Activated CD4-positive, alpha-beta T cell treated with anti-CD3 and anti-CD28 coated beads for 36 hours (primary cell): Measurements from ENCODE around the gene EFNA4. TPM values are rescaled to one million over a fixed set of nuclear protein-coding genes. Genes with fewer than 3 reads are reported as not detected.

Experiments
- ATAC-seq: fragments of 200-7000 bp; cut with Tn5 transposase; one replicate; pipeline ENCODE4 v1.10.0; 2021; ENCODE audit warnings: mild to moderate bottlenecking, moderate library complexity
- CTCF ChIA-PET: fragments of 350-600 bp; sonication (Branson Sonifier 250); formaldehyde crosslinking; loops from one replicate; lab custom pipeline; 2021; ENCODE audit warnings: antibody characterized with exemption; lab: Charles Lee
- POLR2A ChIA-PET: fragments of 350-600 bp; sonication (Branson Sonifier 250); formaldehyde crosslinking; loops from one replicate; lab custom pipeline; 2021; ENCODE audit warnings: antibody characterized with exemption, inconsistent platforms; lab: Charles Lee
- DNase-seq: peaks from one replicate; pipeline ENCODE4 v3.0.0-alpha.2; 2020
- H3K27ac Mint-ChIP-seq: one replicate; pipeline ENCODE4 v1.8.0; 2021; ENCODE audit warnings: mixed read lengths
- H3K27me3 Mint-ChIP-seq: one replicate; pipeline ENCODE4 v1.8.0; 2021; ENCODE audit warnings: mixed read lengths
- H3K36me3 Mint-ChIP-seq: one replicate; pipeline ENCODE4 v1.8.0; 2021; ENCODE audit warnings: low read depth, mixed read lengths
- H3K4me1 Mint-ChIP-seq: one replicate; pipeline ENCODE4 v1.8.0; 2021; ENCODE audit warnings: mixed read lengths
- H3K4me3 Mint-ChIP-seq: one replicate; pipeline ENCODE4 v1.8.0; 2021; ENCODE audit warnings: mild to moderate bottlenecking, moderate library complexity, mixed read lengths
- H3K9me3 Mint-ChIP-seq: one replicate; pipeline ENCODE4 v1.8.0; 2021; ENCODE audit warnings: low read depth, mixed read lengths
- intact Hi-C, 2 experiments: fragments of 100-400 bp; cut with DNase I in 1 of 2; cut with micrococcal nuclease in 1 of 2; formaldehyde crosslinking; loops; one replicate each; pipeline versions ENCODE4 v1.14.2 to v1.15.1; 2022 to 2024; cut with DNase I, micrococcal nuclease
- total RNA-seq, 2 experiments: library from RNA; stranded (reverse); gene quantifications; one replicate each; pipeline ENCODE4 v1.2.3, GENCODE V29; 2021

The EFNA4 gene
- total RNA-seq, 2 experiments from 2014 or later: 6.3 to 6.5 TPM

- ATAC-seq (no peak), DNase-seq (no peak)
- ChIA-PET CTCF (interaction anchor here (1.0 to 1.6 kb wide), 3 partner anchors 9 to 15 kb away, joined by 3 to 6 read pairs (median 5); no protein-coding TSS in a partner anchor), POLR2A (no interaction called here)
- H3K4me3 Mint-ChIP-seq: no peak overlapping the region
- no peak overlapping the region for H3K27ac Mint-ChIP-seq
- H3K27me3 Mint-ChIP-seq: no peaks in the 10 kb centered on the region
- intact Hi-C loops: no loop called here
- H3K9me3 Mint-ChIP-seq: no peaks in the 10 kb centered on the region
- no peaks in the 10 kb centered on the region for H3K36me3 Mint-ChIP-seq
- no peaks in the 10 kb centered on the region for H3K4me1 Mint-ChIP-seq
Observed at GRCh38 chr1:155032886-155033285, 30.7 kb upstream of the EFNA4 start.

- CTCF ChIA-PET: interaction anchor here (1.0 to 1.5 kb wide), 3 partner anchors 8 to 16 kb away, joined by 3 to 6 read pairs (median 4); no protein-coding TSS in a partner anchor
- ATAC-seq (no peak), DNase-seq (no peak)
- no peaks in the 10 kb centered on the region for H3K4me1 Mint-ChIP-seq
- intact Hi-C loops: no loop called here
- H3K9me3 Mint-ChIP-seq: no peaks in the 10 kb centered on the region
- no peaks in the 10 kb centered on the region for H3K27me3 Mint-ChIP-seq
- POLR2A ChIA-PET: no interaction called here
- no peaks in the 10 kb centered on the region for H3K36me3 Mint-ChIP-seq
- no peak within 1 kb of the TSS for H3K4me3 Mint-ChIP-seq
- no peak within 1 kb of the TSS for H3K27ac Mint-ChIP-seq
Observed at GRCh38 chr1:155033524-155033923, 30.0 kb upstream of the EFNA4 start, which contains the start of the genes DCST1 and DCST2. Gene DCST1, plus strand, starts transcription at chr1:155033824. Its CDS starts 213 bp downstream, at chr1:155034037. Gene DCST2, minus strand, starts transcription at chr1:155033781. Its CDS starts 80 bp downstream, at chr1:155033701.

GRCh38 chr1:155034318-155035208 lies 29.0 kb upstream of the EFNA4 start:
- CTCF ChIA-PET: interaction anchor here (0.7 to 1.5 kb wide), 3 partner anchors 10 to 17 kb away, joined by 3 to 6 read pairs (median 4); no protein-coding TSS in a partner anchor
- no peaks in the 10 kb centered on the region for H3K36me3 Mint-ChIP-seq
- no peaks in the 10 kb centered on the region for H3K9me3 Mint-ChIP-seq
- no peak for DNase-seq
- intact Hi-C loops: no loop called here
- H3K27ac Mint-ChIP-seq: no peak overlapping the region
- no peak for ATAC-seq
- POLR2A ChIA-PET: no interaction called here
- no peak overlapping the region for H3K4me3 Mint-ChIP-seq
- H3K4me1 Mint-ChIP-seq: no peaks in the 10 kb centered on the region
- H3K27me3 Mint-ChIP-seq: no peaks in the 10 kb centered on the region

GRCh38 chr1:155035936-155036335 lies 27.6 kb upstream of the EFNA4 start:
- POLR2A ChIA-PET: no interaction called here
- H3K4me1 Mint-ChIP-seq: no peaks in the 10 kb centered on the region
- H3K36me3 Mint-ChIP-seq: no peaks in the 10 kb centered on the region
- no peaks in the 10 kb centered on the region for H3K9me3 Mint-ChIP-seq
- H3K4me3 Mint-ChIP-seq: no peak overlapping the region
- ATAC-seq (no peak), DNase-seq (no peak)
- intact Hi-C loops: no loop called here
- H3K27ac Mint-ChIP-seq: no peak overlapping the region
- CTCF ChIA-PET: no interaction called here
- H3K27me3 Mint-ChIP-seq: no peaks in the 10 kb centered on the region

GRCh38 chr1:155037043-155037442 lies 26.5 kb upstream of the EFNA4 start:
- Mint-ChIP-seq H3K9me3 (no peaks in the 10 kb centered on the region), H3K36me3 (no peaks in the 10 kb centered on the region), H3K27ac (no peak overlapping the region), H3K4me1 (no peaks in the 10 kb centered on the region), H3K27me3 (no peaks in the 10 kb centered on the region), H3K4me3 (no peak overlapping the region)
- ATAC-seq (no peak), DNase-seq (no peak)
- POLR2A ChIA-PET: no interaction called here
- CTCF ChIA-PET: interaction anchor here (0.6 kb wide), 1 partner anchor 19 kb away, joined by 3 read pairs; no protein-coding TSS in a partner anchor
- intact Hi-C loops: no loop called here

GRCh38 chr1:155037851-155038441 lies 25.6 kb upstream of the EFNA4 start:
- Mint-ChIP-seq H3K27ac (no peak overlapping the region), H3K4me3 (no peak overlapping the region), H3K36me3 (no peaks in the 10 kb centered on the region), H3K9me3 (no peaks in the 10 kb centered on the region), H3K27me3 (no peaks in the 10 kb centered on the region), H3K4me1 (no peaks in the 10 kb centered on the region)
- CTCF ChIA-PET: interaction anchor here (1.2 to 3.3 kb wide), 3 partner anchors 13 to 21 kb away, joined by 3 to 12 read pairs (median 3); no protein-coding TSS in a partner anchor
- no peak for DNase-seq
- no peak for ATAC-seq
- POLR2A ChIA-PET: no interaction called here
- intact Hi-C loops: no loop called here

GRCh38 chr1:155038602-155039307 lies 24.8 kb upstream of the EFNA4 start:
- no peak overlapping the region for H3K27ac Mint-ChIP-seq
- intact Hi-C loops: no loop called here
- no peaks in the 10 kb centered on the region for H3K4me1 Mint-ChIP-seq
- CTCF ChIA-PET: interaction anchor here (0.7 to 3.3 kb wide), 4 partner anchors 14 to 47 kb away, joined by 3 to 12 read pairs (median 3); no protein-coding TSS in a partner anchor
- H3K4me3 Mint-ChIP-seq: no peak overlapping the region
- POLR2A ChIA-PET: no interaction called here
- DNase-seq (no peak), ATAC-seq (no peak)
- H3K9me3 Mint-ChIP-seq: no peaks in the 10 kb centered on the region
- no peaks in the 10 kb centered on the region for H3K36me3 Mint-ChIP-seq
- no peaks in the 10 kb centered on the region for H3K27me3 Mint-ChIP-seq

GRCh38 chr1:155039308-155039669 lies 24.3 kb upstream of the EFNA4 start:
- CTCF ChIA-PET: interaction anchor here (0.7 to 3.3 kb wide), 3 partner anchors 17 to 46 kb away, joined by 3 to 12 read pairs (median 3); no protein-coding TSS in a partner anchor

GRCh38 chr1:155040358-155041093 lies 23.0 kb upstream of the EFNA4 start:
- no peak for ATAC-seq
- H3K36me3 Mint-ChIP-seq: no peaks in the 10 kb centered on the region
- ChIA-PET POLR2A (no interaction called here), CTCF (interaction anchor here (0.8 to 6.5 kb wide), 6 partner anchors 12 to 494 kb away, joined by 3 to 67 read pairs (median 4); no protein-coding TSS in a partner anchor)
- H3K4me3 Mint-ChIP-seq: no peak overlapping the region
- no peaks in the 10 kb centered on the region for H3K27me3 Mint-ChIP-seq
- peaks cover 10% of the 10 kb centered on the region for H3K4me1 Mint-ChIP-seq
- intact Hi-C loops: no loop called here
- H3K9me3 Mint-ChIP-seq: no peaks in the 10 kb centered on the region
- H3K27ac Mint-ChIP-seq: no peak overlapping the region
- no peak for DNase-seq

More at GRCh38 chr1:155039308-155039669, 24.3 kb upstream of the EFNA4 start:
- H3K9me3 Mint-ChIP-seq: no peaks in the 10 kb centered on the region
- no peak for DNase-seq
- no peak for ATAC-seq
- H3K4me3 Mint-ChIP-seq: no peak overlapping the region
- H3K4me1 Mint-ChIP-seq: no peaks in the 10 kb centered on the region
- no peak overlapping the region for H3K27ac Mint-ChIP-seq
- POLR2A ChIA-PET: no interaction called here
- intact Hi-C loops: no loop called here
- no peaks in the 10 kb centered on the region for H3K27me3 Mint-ChIP-seq
- H3K36me3 Mint-ChIP-seq: no peaks in the 10 kb centered on the region

GRCh38 chr1:155042789-155043188 lies 20.8 kb upstream of the EFNA4 start:
- ChIA-PET CTCF (interaction anchor here (1.0 to 6.5 kb wide), 4 partner anchors 8 to 42 kb away, joined by 3 to 67 read pairs (median 9); partner anchors contain the start of gene ADAM15), POLR2A (no interaction called here)
- Mint-ChIP-seq H3K27me3 (no peaks in the 10 kb centered on the region), H3K4me3 (no peak overlapping the region), H3K27ac (no peak overlapping the region), H3K9me3 (no peaks in the 10 kb centered on the region), H3K4me1 (peaks cover 11% of the 10 kb centered on the region), H3K36me3 (no peaks in the 10 kb centered on the region)
- ATAC-seq (no peak), DNase-seq (no peak)
- intact Hi-C loops: no loop called here
